Esophagus squamous epithelium (tissue), 5 donors: Measurements from ENCODE around the gene DHX30. TPM values are rescaled to one million over a fixed set of nuclear protein-coding genes. Genes with fewer than 3 reads are reported as not detected.

Experiments used
- DNase-seq: peaks from one replicate; lab custom pipeline; 2025; lab: John Stamatoyannopoulos, UW
- H3K27ac ChIP-seq, 4 donors: fragments of 200-600 bp; sonication (generic); one replicate each; pipeline ENCODE4 v1.5.1; 2016 to 2019; ENCODE audit warnings: mild to moderate bottlenecking in 1 of 4
- H3K27me3 ChIP-seq, 4 donors: fragments of 200-600 bp; sonication (generic); 1 replicate in 3 of 4; 2 replicates in 1 of 4; pipeline versions ENCODE4 v1.5.1 to v1.6.0; 2017 to 2021; ENCODE audit warnings: antibody characterized with exemption in 1 of 4
- H3K36me3 ChIP-seq, 3 donors: fragments of 200-600 bp; sonication (generic); one replicate each; pipeline ENCODE4 v1.5.1; 2016 to 2019
- H3K4me1 ChIP-seq, 3 donors: fragments of 200-600 bp; sonication (generic); one replicate each; pipeline ENCODE4 v1.5.1; 2017 to 2019
- H3K4me3 ChIP-seq, 4 donors: fragments of 200-600 bp; sonication (generic); 1 replicate in 3 of 4; 2 replicates in 1 of 4; pipeline ENCODE4 v1.5.1; 2016 to 2019; ENCODE audit warnings: mild to moderate bottlenecking in 2 of 4, moderate library complexity in 1 of 4
- H3K9me3 ChIP-seq, 3 donors: fragments of 200-600 bp; sonication (generic); one replicate each; pipeline ENCODE4 v1.5.1; 2016 to 2019
- CTCF ChIP-seq, 6 experiments: fragments of 450-650 bp in 4 of 6; fragments of 200-600 bp in 2 of 6; sonication (generic) in 2 of 6; IDR thresholded peaks; one replicate each; pipeline ENCODE4 v1.5.1; 2016 to 2019; ENCODE audit warnings: antibody characterized with exemption in 6 of 6, mild to moderate bottlenecking in 4 of 6, moderate library complexity in 4 of 6
- POLR2A ChIP-seq, 4 donors: fragments of 450-650 bp; IDR thresholded peaks; one replicate each; pipeline ENCODE4 v1.6.1; 2017; ENCODE audit warnings: antibody characterized with exemption in 4 of 4, mild to moderate bottlenecking in 4 of 4, moderate library complexity in 3 of 4
- WGBS, 2 donors: methylation state at CpG; one replicate each; pipeline ENCODE4 v1.1.5; 2018; 5-methylcytosine and 5-hydroxymethylcytosine counted together
- intact Hi-C: fragments of 100-400 bp; cut with DNase I; formaldehyde crosslinking; loops from one replicate; pipeline ENCODE4 v1.15.0; 2022
- total RNA-seq, 4 donors: library from RNA; depleted of rRNA; stranded (reverse); fragments of >200 nt; gene quantifications; one replicate each; pipeline ENCODE4 v1.1.0, GENCODE V29; 2016
- donor health status: DM: yes; HTN: yes; CAD: no.

Gene DHX30
- total RNA-seq, 4 donors from 2014 or later = 32.8 to 63.5 (median 44.8) TPM

DNA sequence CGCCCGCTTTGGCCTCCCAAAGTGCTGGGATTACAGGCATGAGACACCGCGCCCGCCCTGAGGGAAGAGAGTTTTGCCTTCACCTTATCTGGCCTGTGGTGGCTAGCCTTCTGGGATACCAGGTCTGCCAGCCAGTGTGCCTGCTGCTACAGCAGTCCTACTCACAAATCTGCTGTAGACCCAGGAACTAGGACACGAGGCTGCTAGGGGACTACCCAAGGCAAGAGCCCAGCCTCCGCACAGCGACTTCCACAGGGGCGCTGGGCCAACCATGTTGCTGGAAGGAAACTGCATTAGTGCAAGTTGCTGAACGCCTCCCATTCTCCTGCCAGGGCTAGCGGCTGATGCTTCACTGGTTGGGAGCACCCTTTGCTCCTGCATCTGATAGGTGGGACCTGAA, 53.7 kb downstream of the DHX30 start:
- H3K36me3 ChIP-seq = peaks cover 28 to 100% (median 41%) of the 10 kb centered on the region in 3 donors
- H3K4me1 ChIP-seq = no peaks in the 10 kb centered on the region
- no peaks in the 10 kb centered on the region for H3K27me3 ChIP-seq
- no peak overlapping the region for H3K27ac ChIP-seq
- intact Hi-C loops = no loop called here
- H3K9me3 ChIP-seq = no peaks in the 10 kb centered on the region
- no peak overlapping the region for H3K4me3 ChIP-seq
- DNase-seq = no peak
- 82 to 94% methylated on average over 2 to 6 of the region's 11 CpGs for WGBS, 2 donors
- TF ChIP-seq POLR2A (IDR thresholded peaks at IDR 0.05) (no peak), CTCF (IDR thresholded peaks at IDR 0.05) (no peak)

DNA sequence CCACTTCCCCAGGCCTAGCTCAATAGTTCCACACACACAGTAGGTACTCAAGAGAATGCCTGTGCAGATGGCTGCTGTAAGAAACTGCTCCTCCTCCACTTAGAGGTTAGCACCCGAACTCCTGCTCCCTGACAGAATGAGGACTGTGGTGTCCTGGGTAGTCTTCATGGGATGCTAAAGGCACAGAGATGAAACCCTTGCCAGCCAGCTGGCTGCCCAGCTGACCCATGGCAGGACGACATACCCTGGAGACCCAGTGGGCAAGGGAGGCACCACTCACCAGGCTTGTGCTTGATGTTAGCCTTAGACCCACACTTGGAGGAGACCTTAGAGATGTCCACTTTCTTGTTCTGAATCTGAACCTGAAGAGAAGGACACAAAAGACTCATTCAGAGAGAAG, 54.2 kb downstream of the DHX30 start:
- H3K27ac ChIP-seq = no peak overlapping the region
- DNase-seq = no peak

GRCh38 chr3:47859956-47860605, 57.1 kb downstream of the DHX30 start:
- H3K27ac ChIP-seq = no peak overlapping the region

More for the DNA sequence above, 54.2 kb downstream of the DHX30 start:
- H3K4me3 ChIP-seq = no peak overlapping the region
- TF ChIP-seq POLR2A (IDR thresholded peaks at IDR 0.05) (no peak), CTCF (IDR thresholded peaks at IDR 0.05) (no peak)
- intact Hi-C loops = no loop called here
- no peaks in the 10 kb centered on the region for H3K27me3 ChIP-seq
- H3K36me3 ChIP-seq = peaks cover 28 to 99% (median 37%) of the 10 kb centered on the region in 3 donors
- no peaks in the 10 kb centered on the region for H3K9me3 ChIP-seq
- WGBS, 2 donors = 40 to 100% methylated on average over 1 of the region's 2 CpGs
- no peaks in the 10 kb centered on the region for H3K4me1 ChIP-seq

GRCh38 chr3:47863391-47864128, 60.6 kb downstream of the DHX30 start:
- WGBS, 2 donors = 90 to 96% methylated on average over 9 to 11 of the region's 12 CpGs
- Histone ChIP-seq H3K36me3 (peaks cover 27 to 98% (median 30%) of the 10 kb centered on the region in 3 donors), H3K9me3 (no peaks in the 10 kb centered on the region), H3K4me1 (no peaks in the 10 kb centered on the region), H3K27me3 (no peaks in the 10 kb centered on the region), H3K4me3 (no peak overlapping the region), H3K27ac (no peak overlapping the region)
- DNase-seq = no peak
- intact Hi-C loops = no loop called here
- TF ChIP-seq CTCF (IDR thresholded peaks at IDR 0.05) = no peak

More at GRCh38 chr3:47859956-47860605, 57.1 kb downstream of the DHX30 start:
- peaks cover 18 to 98% (median 31%) of the 10 kb centered on the region in 3 donors for H3K36me3 ChIP-seq
- no peak for DNase-seq
- intact Hi-C loops = no loop called here
- no peaks in the 10 kb centered on the region for H3K9me3 ChIP-seq
- H3K27me3 ChIP-seq = no peaks in the 10 kb centered on the region
- H3K4me1 ChIP-seq = no peaks in the 10 kb centered on the region
- no peak overlapping the region for H3K4me3 ChIP-seq
- no peak for TF ChIP-seq POLR2A (IDR thresholded peaks at IDR 0.05)
- no peak for TF ChIP-seq CTCF (IDR thresholded peaks at IDR 0.05)
- 89 to 90% methylated on average over 3 of the region's 4 CpGs for WGBS, 2 donors

DNA sequence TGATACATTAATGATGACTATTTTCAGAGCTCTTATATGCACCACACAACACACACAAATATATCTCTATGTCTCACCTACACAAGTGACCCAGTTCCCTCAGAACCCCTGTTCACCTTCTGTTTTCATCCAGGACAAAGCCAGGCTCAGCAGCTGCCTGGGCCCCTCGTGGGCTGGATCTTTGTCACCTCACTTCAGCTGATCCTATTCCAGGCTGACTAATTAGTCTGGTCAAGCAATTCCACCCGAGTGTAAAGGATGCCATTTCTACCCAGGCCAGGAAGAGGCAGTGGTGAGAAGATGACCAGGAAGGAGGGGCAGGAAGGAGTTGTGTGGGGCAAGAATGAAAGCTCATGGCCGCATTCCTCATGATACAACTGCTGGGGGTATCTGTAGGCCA, 62.3 kb downstream of the DHX30 start:
- DNase-seq = no peak
- no peaks in the 10 kb centered on the region for H3K4me1 ChIP-seq
- WGBS, 2 donors = 42 to 61% methylated on average over 3 of the region's 3 CpGs
- intact Hi-C loops = no loop called here
- H3K27me3 ChIP-seq = no peaks in the 10 kb centered on the region
- peaks cover 37 to 98% (median 41%) of the 10 kb centered on the region in 3 donors for H3K36me3 ChIP-seq
- H3K27ac ChIP-seq = no peak overlapping the region
- H3K9me3 ChIP-seq = no peaks in the 10 kb centered on the region
- no peak overlapping the region for H3K4me3 ChIP-seq
- TF ChIP-seq POLR2A (IDR thresholded peaks at IDR 0.05) = no peak
- no peak for TF ChIP-seq CTCF (IDR thresholded peaks at IDR 0.05)
